GM21717 (cell line): ENCODE data around the gene WWP2.
"Not testable (repeated sequence)": the region's sequence is repeated elsewhere in the genome, so short reads cannot be mapped to it uniquely, and the experiment has no call there.

Experiments
- ATAC-seq: cut with Tn5 transposase; IDR thresholded peaks from one replicate; pipeline ENCODE4 v1.9.1; 2021; ENCODE audit warnings: mild to moderate bottlenecking, moderate library complexity; ENCODE audit not compliant: unreplicated experiment

Gene WWP2

GRCh38 chr16:69939821-69940585, 177.9 kb downstream of the WWP2 start:
- no peak for ATAC-seq

- ATAC-seq = no peak
Observed at GRCh38 chr16:69940676-69941075, 178.5 kb downstream of the WWP2 start.

GRCh38 chr16:69941251-69942098, 179.3 kb downstream of the WWP2 start:
- no peak for ATAC-seq

GRCh38 chr16:69942099-69942491, 180.0 kb downstream of the WWP2 start:
- no peak for ATAC-seq

- ATAC-seq = no peak
Observed at GRCh38 chr16:69942627-69943170, 180.6 kb downstream of the WWP2 start.

GRCh38 chr16:69943241-69944036, 181.3 kb downstream of the WWP2 start:
- not testable (repeated sequence) for ATAC-seq

- ATAC-seq = not testable (repeated sequence)
Observed at GRCh38 chr16:69950411-69950810, 188.3 kb downstream of the WWP2 start.

GRCh38 chr16:69951017-69951671, 189.0 kb downstream of the WWP2 start, which contains the start of gene CLEC18A:
Gene CLEC18A, plus strand, starts transcription at chr16:69951334. Its CDS starts 33 bp downstream, at chr16:69951367.
- ATAC-seq = not testable (repeated sequence)

- not testable (repeated sequence) for ATAC-seq
Observed at GRCh38 chr16:69951672-69952031, 189.5 kb downstream of the WWP2 start.

GRCh38 chr16:69952116-69952515, 190.0 kb downstream of the WWP2 start:
- ATAC-seq = not testable (repeated sequence)

- not testable (repeated sequence) for ATAC-seq
Observed at GRCh38 chr16:69952572-69953355, 190.6 kb downstream of the WWP2 start.

- not testable (repeated sequence) for ATAC-seq
Observed at GRCh38 chr16:69954241-69954640, 192.1 kb downstream of the WWP2 start.

- ATAC-seq = not testable (repeated sequence)
Observed at GRCh38 chr16:69963312-69963711, 201.2 kb downstream of the WWP2 start.

- not testable (repeated sequence) for ATAC-seq
Observed at GRCh38 chr16:69964960-69965660, 203.0 kb downstream of the WWP2 start.

- ATAC-seq = not testable (repeated sequence)
Observed at GRCh38 chr16:69965661-69966054, 203.5 kb downstream of the WWP2 start.

GRCh38 chr16:69967688-69968087, 205.6 kb downstream of the WWP2 start:
- not testable (repeated sequence) for ATAC-seq

- not testable (repeated sequence) for ATAC-seq
Observed at GRCh38 chr16:69968125-69968524, 206.0 kb downstream of the WWP2 start.

GRCh38 chr16:69969657-69970056, 207.5 kb downstream of the WWP2 start:
- ATAC-seq = not testable (repeated sequence)

- not testable (repeated sequence) for ATAC-seq
Observed at GRCh38 chr16:69972120-69972519, 210.0 kb downstream of the WWP2 start.
